Astrocyte of the spinal cord (primary cell): Measurements from ENCODE around the gene FAM131B.
A peak's percentile ranks its signal among the peaks of the same experiment; 100 is the strongest.

Source experiments
- DNase-seq: peaks from one replicate; pipeline ENCODE4 v3.0.0; 2011; ENCODE audit warnings: low read depth, low spot score
- H3K4me3 ChIP-seq: 2 replicates; pipeline ENCODE4 v1.5.1; 2011; ENCODE audit warnings: low read depth, mild to moderate bottlenecking, low read length, moderate library complexity
- CTCF ChIP-seq: IDR thresholded peaks from 2 replicates; pipeline ENCODE4 v1.5.1; 2012; ENCODE audit warnings: low read depth, mild to moderate bottlenecking, low read length, inconsistent platforms
- in situ Hi-C: cut with HindIII; loops from 2 replicates; pipeline ENCODE4 v1.10.0; 2017; ENCODE audit warnings: low sequenced_read_pairs

Gene FAM131B

GRCh38 chr7:143362131-143363015 is at the start of gene FAM131B:
Gene FAM131B (minus strand): TSS chr7:143362713. CDS start chr7:143362603, 110 bp downstream.
- in situ Hi-C loops: no loop called here
- no peak for TF ChIP-seq CTCF
- H3K4me3 ChIP-seq: peak within 1 kb of the TSS; percentile 53
- no peak for DNase-seq

GRCh38 chr7:143411976-143412708 is 49.6 kb upstream of the FAM131B start:
- in situ Hi-C loops: no loop called here
- no peak overlapping the region for H3K4me3 ChIP-seq
- no peak for TF ChIP-seq CTCF
- DNase-seq: no peak

- in situ Hi-C loops: no loop called here
- H3K4me3 ChIP-seq: no peak overlapping the region
- no peak for DNase-seq
- no peak for TF ChIP-seq CTCF
Measured at GRCh38 chr7:143410521-143411004, 48.0 kb upstream of the FAM131B start.

- peak; percentile 27 for TF ChIP-seq CTCF
- DNase-seq: no peak
- H3K4me3 ChIP-seq: no peak within 1 kb of the TSS
- in situ Hi-C loops: no loop called here
Measured at GRCh38 chr7:143408686-143409561, 46.4 kb upstream of the FAM131B start, which contains the start of gene EPHA1. Gene EPHA1 (minus strand): TSS chr7:143408856. CDS start chr7:143408805, 51 bp downstream.

GRCh38 chr7:143408252-143408685 is 45.8 kb upstream of the FAM131B start:
- in situ Hi-C loops: no loop called here
- no peak overlapping the region for H3K4me3 ChIP-seq
- no peak for DNase-seq
- TF ChIP-seq CTCF: no peak
